ENCODE measurements around the gene SCIN. TPM values are rescaled to one million over a fixed set of nuclear protein-coding genes. Genes with fewer than 3 reads are reported as not detected.

The SCIN gene
- total RNA-seq, 1 experiment from 2014 or later, result 0.22 TPM

DNA sequence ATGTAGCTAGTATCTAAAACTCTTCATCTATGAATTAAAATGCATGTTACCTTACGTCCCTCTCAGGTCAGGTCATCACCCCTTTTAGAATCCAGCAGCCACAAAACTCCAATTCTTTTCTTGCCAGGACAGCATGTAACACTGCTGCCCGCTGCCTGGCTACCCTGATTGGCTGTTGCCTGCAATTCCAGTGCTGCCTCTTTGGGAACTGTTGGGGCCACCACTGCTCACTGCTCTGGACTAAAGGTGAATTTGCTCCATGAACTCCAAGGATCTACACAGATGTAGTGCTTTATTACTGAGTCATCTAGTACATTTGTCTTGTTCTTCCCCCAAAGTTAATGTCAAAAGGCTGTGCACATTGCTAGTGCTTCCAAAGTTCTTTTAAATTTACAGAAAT lies 40.4 kb downstream of the SCIN start:
- BruUV-seq (replicated peaks), result no TSS peak
- intact Hi-C loops (cut with micrococcal nuclease), result loop anchor here (10.0 kb wide), 1 partner anchor 66 kb away; no protein-coding TSS in a partner anchor
- ChIA-PET CTCF (interaction anchor here (2.1 kb wide), 1 partner anchor 86 kb away, joined by 5 read pairs; no protein-coding TSS in a partner anchor), POLR2A (no interaction called here), RAD21 (ENCODE audit: low non-redundant PET in 1 of 2, low total read pairs in 2 of 2, uncharacterized antibody in 2 of 2, unreplicated experiment in 2 of 2) (no interaction called here)
- ATAC-seq (no peak), DNase-seq (ENCODE audit: low read depth, low spot score) (no peak)
- Histone ChIP-seq H3K4me2 (ENCODE audit: low read length) (no peak overlapping the region), H2AFZ (ENCODE audit: low read depth, low read length, poor library complexity, severe bottlenecking) (no peak overlapping the region), H4K20me1 (ENCODE audit: insufficient read depth) (no peaks in the 10 kb centered on the region), H3K27me3 (ENCODE audit: insufficient read depth, low read length) (no peaks in the 10 kb centered on the region), H3K4me3 (replicated peaks in 1 of 2; ENCODE audit: low read depth in 1 of 2, low read length in 2 of 2) (no peak overlapping the region), H3K4me1 (ENCODE audit: control insufficient read depth in 1 of 2, insufficient read depth in 2 of 2, low read length in 2 of 2) (no peaks in the 10 kb centered on the region), H3K79me2 (ENCODE audit: insufficient read depth, low read length) (no peaks in the 10 kb centered on the region), H3K9ac (ENCODE audit: low read length) (no peak overlapping the region), H3K9me2 (ENCODE audit: insufficient read depth) (no peaks in the 10 kb centered on the region), H3K27ac (ENCODE audit: low read depth, low read length) (no peak overlapping the region), H3K9me3 (ENCODE audit: control insufficient read depth in 1 of 2, insufficient read depth in 1 of 2, low read depth in 1 of 2, low read length in 2 of 2) (no peaks in the 10 kb centered on the region), H3K36me3 (ENCODE audit: control insufficient read depth in 1 of 2, insufficient read depth in 2 of 2, low read length in 2 of 2) (no peaks in the 10 kb centered on the region)
- no peak for TF ChIP-seq SIN3A (IDR thresholded peaks at IDR 0.05; ENCODE audit: low read depth)
- TF ChIP-seq, protein P1, sequence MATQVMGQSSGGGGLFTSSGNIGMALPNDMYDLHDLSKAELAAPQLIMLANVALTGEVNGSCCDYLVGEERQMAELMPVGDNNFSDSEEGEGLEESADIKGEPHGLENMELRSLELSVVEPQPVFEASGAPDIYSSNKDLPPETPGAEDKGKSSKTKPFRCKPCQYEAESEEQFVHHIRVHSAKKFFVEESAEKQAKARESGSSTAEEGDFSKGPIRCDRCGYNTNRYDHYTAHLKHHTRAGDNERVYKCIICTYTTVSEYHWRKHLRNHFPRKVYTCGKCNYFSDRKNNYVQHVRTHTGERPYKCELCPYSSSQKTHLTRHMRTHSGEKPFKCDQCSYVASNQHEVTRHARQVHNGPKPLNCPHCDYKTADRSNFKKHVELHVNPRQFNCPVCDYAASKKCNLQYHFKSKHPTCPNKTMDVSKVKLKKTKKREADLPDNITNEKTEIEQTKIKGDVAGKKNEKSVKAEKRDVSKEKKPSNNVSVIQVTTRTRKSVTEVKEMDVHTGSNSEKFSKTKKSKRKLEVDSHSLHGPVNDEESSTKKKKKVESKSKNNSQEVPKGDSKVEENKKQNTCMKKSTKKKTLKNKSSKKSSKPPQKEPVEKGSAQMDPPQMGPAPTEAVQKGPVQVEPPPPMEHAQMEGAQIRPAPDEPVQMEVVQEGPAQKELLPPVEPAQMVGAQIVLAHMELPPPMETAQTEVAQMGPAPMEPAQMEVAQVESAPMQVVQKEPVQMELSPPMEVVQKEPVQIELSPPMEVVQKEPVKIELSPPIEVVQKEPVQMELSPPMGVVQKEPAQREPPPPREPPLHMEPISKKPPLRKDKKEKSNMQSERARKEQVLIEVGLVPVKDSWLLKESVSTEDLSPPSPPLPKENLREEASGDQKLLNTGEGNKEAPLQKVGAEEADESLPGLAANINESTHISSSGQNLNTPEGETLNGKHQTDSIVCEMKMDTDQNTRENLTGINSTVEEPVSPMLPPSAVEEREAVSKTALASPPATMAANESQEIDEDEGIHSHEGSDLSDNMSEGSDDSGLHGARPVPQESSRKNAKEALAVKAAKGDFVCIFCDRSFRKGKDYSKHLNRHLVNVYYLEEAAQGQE (IDR thresholded peaks at IDR 0.05; ENCODE audit: low read depth), result no peak
- TF ChIP-seq YY1 (IDR thresholded peaks at IDR 0.05; ENCODE audit: extremely low read depth, insufficient replicate concordance, low read depth, low read length), result no peak
- no peak for TF ChIP-seq CEBPB (IDR thresholded peaks at IDR 0.05; ENCODE audit: low read depth)
- no peak for TF ChIP-seq POLR2A (IDR thresholded peaks at IDR 0.05; ENCODE audit: borderline replicate concordance, extremely low read depth, insufficient read depth, insufficient read length)
- TF ChIP-seq FOSL1 (IDR thresholded peaks at IDR 0.05; ENCODE audit: low read depth), result no peak
- TF ChIP-seq EGR1 (IDR thresholded peaks at IDR 0.05; ENCODE audit: low read depth), result no peak
- no peak for TF ChIP-seq JUND (IDR thresholded peaks at IDR 0.05)
- TF ChIP-seq EZH2phosphoT487 (IDR thresholded peaks at IDR 0.05; ENCODE audit: borderline replicate concordance), result no peak

Data from HCT116 (cell line).